SK-N-MC (cell line): ENCODE measurements around the gene HOXA3.

ENCODE experiments used
- DNase-seq: peaks from one replicate; pipeline ENCODE4 v3.0.0-alpha.2; 2011; ENCODE audit warnings: low read depth, low spot score
- H3K27ac ChIP-seq: fragments of 200-600 bp; sonication (generic); 2 replicates; pipeline ENCODE4 v1.5.1; 2016; ENCODE audit warnings: mixed run types
- H3K36me3 ChIP-seq: fragments of 200-600 bp; sonication (generic); 2 replicates; pipeline ENCODE4 v1.6.1; 2017; ENCODE audit warnings: antibody characterized with exemption, low read length, mixed read lengths; ENCODE audit not compliant: insufficient read depth
- H3K4me3 ChIP-seq: fragments of 200-600 bp; sonication (generic); 2 replicates; pipeline ENCODE4 v1.5.1; 2016
- H3K9ac ChIP-seq: fragments of 200-600 bp; sonication (generic); 2 replicates; pipeline ENCODE4 v1.8.0; 2017; ENCODE audit warnings: mixed run types, mixed read lengths; ENCODE audit not compliant: insufficient read length
- H3K9me3 ChIP-seq: fragments of 200-600 bp; sonication (generic); 2 replicates; pipeline ENCODE4 v1.6.1; 2017; ENCODE audit warnings: low read depth, mild to moderate bottlenecking, antibody characterized with exemption, low read length, moderate library complexity, mixed read lengths
- EZH2 ChIP-seq: fragments of 200-600 bp; sonication (generic); IDR thresholded peaks from one replicate; pipeline ENCODE4 v1.6.1; 2017; ENCODE audit warnings: antibody characterized with exemption
- FOXP2 ChIP-seq: optimal IDR thresholded peaks from 2 replicates; pipeline ENCODE3; 2011; ENCODE audit warnings: mild to moderate bottlenecking, moderate library complexity; ENCODE audit not compliant: insufficient read depth; ENCODE audit errors: extremely low read length, control extremely low read depth
- POLR2AphosphoS5 ChIP-seq: IDR thresholded peaks from 2 replicates; pipeline ENCODE4 v1.6.1; 2012; ENCODE audit warnings: mild to moderate bottlenecking, low read depth, low read length, borderline replicate concordance

The HOXA3 gene

DNA sequence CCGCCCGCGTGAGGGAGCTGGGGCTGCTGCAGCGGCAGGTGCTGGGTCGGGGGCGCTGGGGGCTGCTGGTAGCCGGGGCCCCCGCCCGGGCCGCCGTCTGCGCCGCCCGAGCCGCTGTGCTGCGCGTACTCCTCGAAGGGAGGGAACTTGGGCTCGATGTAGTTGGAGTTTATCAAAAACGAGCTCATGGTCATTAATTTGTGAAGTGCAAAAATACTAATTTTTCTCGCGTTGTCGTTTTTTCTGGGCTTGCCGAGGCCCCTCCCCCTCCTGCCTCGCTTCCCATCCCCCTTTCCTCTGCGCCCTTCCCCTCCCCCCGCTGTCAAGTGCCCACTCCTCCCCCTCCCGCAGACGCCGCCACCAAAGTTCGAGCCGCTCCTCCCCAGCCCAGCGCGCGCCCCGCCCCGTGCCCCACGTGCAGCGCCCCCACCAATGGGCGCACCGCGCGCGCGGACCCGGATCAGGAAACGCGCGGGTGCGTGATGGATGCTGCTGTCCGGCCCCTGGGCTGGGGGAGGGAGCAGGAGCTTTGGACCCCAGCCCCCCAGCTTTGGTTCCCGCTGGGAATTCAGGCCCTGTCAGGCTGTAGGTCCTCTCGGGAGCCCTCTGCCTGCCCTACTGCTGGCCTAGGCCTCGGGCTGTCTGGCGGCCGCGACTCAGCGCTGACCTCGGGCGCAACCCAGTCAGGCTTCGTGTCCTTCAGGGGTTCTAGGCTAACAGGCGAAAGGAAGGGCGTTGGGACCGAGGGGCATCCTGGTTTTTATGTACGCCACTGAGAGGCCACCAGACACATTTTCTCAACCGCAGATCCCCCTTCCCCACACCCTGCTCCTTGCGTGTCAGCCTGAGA is 21.6 kb downstream of the HOXA3 start, which contains the start of gene HOXA4:
Gene HOXA4, minus strand, starts transcription at position 218 of the 850 bp plus-strand sequence. Its CDS starts 24 bp downstream, at position 194.
- no peaks in the 10 kb centered on the region for H3K9me3 ChIP-seq
- peak within 1 kb of the TSS; percentile 66 for H3K9ac ChIP-seq
- no peak for TF ChIP-seq EZH2
- no peak; the same call in 1 of the 2 replicates for TF ChIP-seq POLR2AphosphoS5
- TF ChIP-seq FOXP2: no peak
- H3K27ac ChIP-seq: no peak within 1 kb of the TSS
- no peak for DNase-seq
- H3K4me3 ChIP-seq: peak within 1 kb of the TSS; percentile 87
- H3K36me3 ChIP-seq: no peaks in the 10 kb centered on the region

DNA sequence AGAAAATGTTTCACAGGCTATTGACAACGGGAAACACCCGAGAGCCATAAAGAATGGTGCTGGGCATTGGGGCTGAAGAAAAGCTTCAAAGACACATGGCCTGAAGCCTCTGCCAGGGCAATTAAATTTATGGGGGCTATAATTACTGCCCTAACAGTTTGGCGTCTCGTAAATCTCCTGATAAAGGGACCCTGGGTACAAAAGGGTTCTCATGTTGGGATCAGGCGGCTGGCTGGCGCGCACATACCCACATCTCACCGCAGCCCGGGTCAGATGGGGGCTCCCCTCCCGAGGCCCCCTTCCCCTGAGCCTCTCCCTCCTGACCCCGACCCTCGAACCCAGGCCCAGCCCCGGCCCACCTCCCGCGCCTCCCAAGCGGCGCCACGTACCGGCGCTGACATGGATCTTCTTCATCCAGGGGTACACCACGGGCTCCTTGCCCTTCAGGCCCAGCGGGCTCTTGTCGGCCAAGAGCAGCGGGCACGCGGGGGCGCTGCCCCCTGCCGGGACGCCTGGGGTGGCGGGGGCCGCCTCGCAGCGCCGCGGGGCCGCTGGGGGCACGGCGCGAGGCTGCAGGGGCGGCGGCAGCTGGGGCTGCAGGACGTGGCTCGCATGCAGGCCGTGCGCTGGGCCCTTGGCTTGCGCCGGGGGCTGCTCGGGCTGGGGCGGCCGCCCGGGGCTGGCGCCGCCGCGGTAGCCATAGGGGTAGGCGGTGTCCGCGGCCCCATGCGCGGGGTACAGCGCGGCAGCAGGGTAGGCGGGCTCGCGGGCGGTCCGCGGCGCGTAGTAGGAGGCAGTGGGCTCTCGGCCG is 22.4 kb downstream of the HOXA3 start:
- Histone ChIP-seq H3K27ac (no peak overlapping the region), H3K4me3 (peak overlapping the region; percentile 87), H3K9me3 (no peaks in the 10 kb centered on the region), H3K9ac (no peak overlapping the region), H3K36me3 (no peaks in the 10 kb centered on the region)
- TF ChIP-seq FOXP2 (no peak), POLR2AphosphoS5 (no peak), EZH2 (no peak)
- no peak for DNase-seq

DNA sequence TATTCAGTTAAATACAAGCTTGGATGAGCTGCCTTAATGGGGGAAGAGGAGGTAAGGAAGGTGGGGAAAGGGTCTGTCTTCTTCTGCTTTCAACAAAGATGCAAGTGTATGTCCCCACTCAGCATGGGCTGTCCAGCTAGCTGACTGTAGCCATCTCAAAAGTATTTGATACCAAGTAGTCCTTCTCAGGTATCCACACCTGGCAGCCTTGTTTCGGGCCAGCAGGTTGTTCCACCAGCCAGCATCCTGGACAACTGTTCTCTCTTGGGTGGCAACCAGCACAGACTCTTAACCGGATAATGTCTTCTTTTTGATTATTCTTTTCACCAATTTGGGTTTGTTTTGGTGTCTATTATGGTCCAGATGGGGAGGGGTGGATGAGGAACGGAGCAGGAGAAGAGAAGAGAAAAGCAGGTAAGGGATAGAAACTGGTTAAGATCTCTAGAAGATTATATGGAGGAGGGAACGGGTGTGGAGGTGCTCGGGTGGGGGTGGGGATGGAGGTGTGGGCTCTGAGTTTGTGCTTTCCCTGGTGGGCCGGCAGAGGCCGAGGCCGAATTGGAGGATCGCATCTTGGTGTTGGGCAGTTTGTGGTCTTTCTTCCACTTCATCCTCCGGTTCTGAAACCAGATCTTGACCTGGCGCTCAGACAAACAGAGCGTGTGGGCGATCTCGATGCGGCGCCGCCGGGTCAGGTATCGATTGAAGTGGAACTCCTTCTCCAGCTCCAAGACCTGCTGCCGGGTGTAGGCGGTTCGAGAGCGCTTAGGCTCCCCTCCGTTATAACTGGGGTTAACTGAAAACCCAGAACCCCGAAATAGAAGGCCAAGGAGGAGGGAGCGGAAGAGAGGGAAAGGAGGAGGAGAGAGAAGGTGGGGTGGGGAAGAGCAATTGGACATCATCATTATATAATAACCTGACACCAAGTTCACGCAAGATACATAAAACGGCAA is 23.3 kb downstream of the HOXA3 start:
- no peak overlapping the region for H3K27ac ChIP-seq
- H3K9me3 ChIP-seq: no peaks in the 10 kb centered on the region
- H3K4me3 ChIP-seq: no peak overlapping the region
- no peak for DNase-seq
- no peak overlapping the region for H3K9ac ChIP-seq
- H3K36me3 ChIP-seq: no peaks in the 10 kb centered on the region
- TF ChIP-seq EZH2 (peak; percentile 8), FOXP2 (no peak)

DNA sequence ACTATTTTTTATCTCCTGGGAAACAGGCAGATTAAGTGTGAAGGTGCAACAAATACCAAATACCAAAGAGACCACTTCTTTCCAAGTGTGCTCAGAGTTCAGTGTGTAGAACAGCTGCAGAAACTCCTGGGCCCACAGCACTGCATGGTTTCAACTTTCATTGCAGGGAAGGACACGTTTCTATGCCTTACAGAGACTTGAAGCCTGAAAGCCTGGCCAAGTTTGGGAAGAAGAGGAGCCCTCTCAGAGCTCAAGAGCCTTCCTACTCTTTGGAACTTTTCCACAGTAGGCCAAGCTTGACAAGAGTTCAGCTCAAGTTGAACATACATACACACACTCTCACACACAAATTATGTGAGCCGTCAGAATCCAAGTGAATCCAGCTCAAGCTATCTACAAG is 24.3 kb downstream of the HOXA3 start:
- Histone ChIP-seq H3K9me3 (no peaks in the 10 kb centered on the region), H3K4me3 (no peak overlapping the region), H3K36me3 (no peaks in the 10 kb centered on the region), H3K27ac (no peak overlapping the region), H3K9ac (no peak overlapping the region)
- DNase-seq: no peak
- TF ChIP-seq FOXP2: no peak
- TF ChIP-seq EZH2: no peak
- TF ChIP-seq POLR2AphosphoS5: no peak

DNA sequence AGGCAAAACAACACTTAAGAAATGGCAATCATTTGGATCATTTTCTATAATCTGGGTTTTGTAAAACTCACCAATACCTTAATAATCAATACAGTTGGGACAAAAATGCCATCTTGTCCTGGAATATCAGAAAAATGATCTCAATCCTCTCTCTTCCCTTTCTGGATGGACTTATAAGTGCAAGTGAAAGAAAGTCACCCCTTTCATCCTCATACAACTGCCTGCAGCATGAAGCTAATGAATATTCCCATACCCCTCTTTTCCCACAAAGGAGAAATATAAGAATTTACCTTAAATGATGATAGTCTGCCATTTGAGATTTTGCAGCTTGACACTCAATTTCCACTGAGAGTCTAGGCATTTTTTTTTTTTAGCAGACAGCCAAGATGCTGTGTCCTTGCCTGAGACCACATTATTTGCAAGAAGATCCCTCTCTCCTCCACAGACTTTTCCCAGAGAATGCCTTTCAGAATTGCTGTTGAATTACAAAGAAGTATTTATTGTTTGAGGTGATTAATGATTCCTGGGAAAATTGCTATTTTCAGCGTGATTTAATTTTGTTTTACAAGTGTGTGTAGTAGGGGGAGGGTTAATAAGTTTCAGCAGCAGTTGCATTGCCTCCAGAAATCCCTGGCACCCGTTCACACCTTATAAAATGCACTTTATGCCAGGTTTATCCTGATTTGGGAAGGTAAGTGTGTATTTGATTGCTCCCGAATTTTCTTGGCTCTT is 25.6 kb downstream of the HOXA3 start:
- H3K9me3 ChIP-seq: no peaks in the 10 kb centered on the region
- no peak overlapping the region for H3K4me3 ChIP-seq
- TF ChIP-seq FOXP2 (no peak), EZH2 (no peak), POLR2AphosphoS5 (no peak)
- H3K9ac ChIP-seq: no peak overlapping the region
- no peaks in the 10 kb centered on the region for H3K36me3 ChIP-seq
- no peak for DNase-seq
- H3K27ac ChIP-seq: no peak overlapping the region

DNA sequence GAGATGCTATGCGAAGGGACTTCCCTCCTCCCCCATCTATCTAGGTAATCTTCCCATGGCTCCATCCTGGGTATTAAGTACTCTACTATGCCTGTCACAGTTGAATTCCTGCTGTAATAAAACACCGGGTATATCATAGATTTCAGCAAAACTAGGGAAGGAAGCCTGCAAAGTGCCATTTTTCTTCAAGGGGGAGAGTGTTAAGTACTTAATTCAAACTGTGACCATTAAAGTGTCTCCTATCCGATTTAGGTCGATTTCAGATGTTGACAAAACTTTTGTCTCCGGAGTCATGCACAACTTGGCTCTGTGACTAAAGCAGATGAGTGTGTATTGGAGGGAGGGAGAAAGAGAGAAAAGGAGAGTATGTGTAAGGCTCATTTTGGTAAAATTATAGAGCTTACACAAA is 26.4 kb downstream of the HOXA3 start:
- Histone ChIP-seq H3K27ac (no peak overlapping the region), H3K9me3 (no peaks in the 10 kb centered on the region), H3K36me3 (no peaks in the 10 kb centered on the region), H3K4me3 (no peak overlapping the region), H3K9ac (no peak overlapping the region)
- no peak for DNase-seq
- TF ChIP-seq POLR2AphosphoS5: no peak
- TF ChIP-seq FOXP2: no peak
- no peak for TF ChIP-seq EZH2

DNA sequence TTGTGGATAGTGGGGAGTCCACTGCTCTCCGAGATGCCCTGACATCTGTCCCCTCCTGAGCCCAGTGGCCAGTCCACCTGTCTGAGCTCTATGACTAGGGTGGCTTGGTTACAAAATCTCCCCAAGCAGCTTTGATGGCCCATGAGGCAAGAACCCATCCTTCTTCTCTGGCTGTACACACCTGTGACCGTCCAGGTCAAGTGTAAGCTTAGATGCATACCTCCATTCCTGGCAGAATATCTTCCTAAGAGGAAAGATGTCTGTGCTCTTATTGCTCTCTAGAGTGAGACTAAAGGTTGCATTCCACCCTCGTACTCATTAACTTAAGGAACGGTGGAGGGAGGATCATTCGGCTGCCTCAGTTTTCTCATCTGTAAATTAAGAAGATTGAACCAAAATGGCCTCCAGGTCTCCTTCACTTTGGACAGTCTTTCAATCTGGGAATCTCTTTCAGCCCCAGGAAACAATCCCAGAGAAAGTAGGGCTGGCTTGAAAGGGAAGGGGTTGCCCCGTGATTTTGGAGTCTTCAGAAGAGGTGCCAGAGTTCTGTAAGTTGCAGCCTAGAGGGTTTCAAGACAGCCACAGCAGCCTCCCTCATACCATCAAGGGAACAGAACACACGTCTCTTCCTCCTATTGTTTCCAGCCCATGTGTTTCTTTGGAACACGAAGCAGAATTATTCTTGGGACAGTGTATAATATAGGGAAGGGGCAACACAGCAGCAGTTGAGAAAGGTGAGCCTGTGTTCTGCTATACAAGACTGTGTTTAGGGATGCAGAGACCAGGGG is 27.3 kb downstream of the HOXA3 start:
- no peaks in the 10 kb centered on the region for H3K9me3 ChIP-seq
- TF ChIP-seq FOXP2: no peak
- TF ChIP-seq EZH2: no peak
- no peak for TF ChIP-seq POLR2AphosphoS5
- no peak overlapping the region for H3K4me3 ChIP-seq
- no peak for DNase-seq
- no peak overlapping the region for H3K9ac ChIP-seq
- H3K27ac ChIP-seq: no peak overlapping the region
- H3K36me3 ChIP-seq: no peaks in the 10 kb centered on the region
